ENCODE data around the gene CDK10.
"Not testable (repeated sequence)": the region's sequence is repeated elsewhere in the genome, so short reads cannot be mapped to it uniquely, and the experiment has no call there.

GRCh38 chr16:89671565-89671964, 14.9 kb upstream of the CDK10 start:
- not testable (repeated sequence) for TF ChIP-seq CTCF (conservative IDR thresholded peaks at IDR 0.05 in 1 of 2, IDR thresholded peaks at IDR 0.05 in 1 of 2; ENCODE audit: extremely low read depth in 1 of 2, insufficient read depth in 1 of 2, low read depth in 1 of 2, low read length in 2 of 2); EZH2 (IDR thresholded peaks at IDR 0.05; ENCODE audit: borderline replicate concordance, low read length)

Measured in mammary epithelial cell (primary cell).